Measurements from ENCODE around the gene RET. TPM values are rescaled to one million over a fixed set of nuclear protein-coding genes. Genes with fewer than 3 reads are reported as not detected.

The RET gene
- total RNA-seq (2022; extraction: Qiagen RNA extraction), result 0.50 to 0.98 TPM (median 0.67 TPM) in 5 replicates

DNA sequence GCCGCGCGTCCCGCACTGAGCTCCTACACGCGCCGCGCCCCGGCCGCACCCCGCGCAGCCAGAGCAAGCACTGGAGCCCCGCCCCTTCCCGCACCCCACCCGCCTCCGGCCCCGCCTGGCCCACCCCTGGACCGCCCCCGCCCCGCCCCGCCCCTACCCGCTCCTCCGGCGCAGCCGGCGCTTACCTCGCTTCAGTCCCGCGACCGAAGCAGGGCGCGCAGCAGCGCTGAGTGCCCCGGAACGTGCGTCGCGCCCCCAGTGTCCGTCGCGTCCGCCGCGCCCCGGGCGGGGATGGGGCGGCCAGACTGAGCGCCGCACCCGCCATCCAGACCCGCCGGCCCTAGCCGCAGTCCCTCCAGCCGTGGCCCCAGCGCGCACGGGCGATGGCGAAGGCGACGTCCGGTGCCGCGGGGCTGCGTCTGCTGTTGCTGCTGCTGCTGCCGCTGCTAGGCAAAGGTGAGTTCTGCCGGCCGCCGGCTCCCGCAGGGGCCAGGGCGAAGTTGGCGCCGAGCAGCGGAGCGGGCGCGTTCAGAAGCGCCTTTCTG is at the start of gene RET:
TSS of gene RET (plus strand) at position 194 of the 545 bp plus-strand sequence. CDS start at position 384, 190 bp downstream.

DNA sequence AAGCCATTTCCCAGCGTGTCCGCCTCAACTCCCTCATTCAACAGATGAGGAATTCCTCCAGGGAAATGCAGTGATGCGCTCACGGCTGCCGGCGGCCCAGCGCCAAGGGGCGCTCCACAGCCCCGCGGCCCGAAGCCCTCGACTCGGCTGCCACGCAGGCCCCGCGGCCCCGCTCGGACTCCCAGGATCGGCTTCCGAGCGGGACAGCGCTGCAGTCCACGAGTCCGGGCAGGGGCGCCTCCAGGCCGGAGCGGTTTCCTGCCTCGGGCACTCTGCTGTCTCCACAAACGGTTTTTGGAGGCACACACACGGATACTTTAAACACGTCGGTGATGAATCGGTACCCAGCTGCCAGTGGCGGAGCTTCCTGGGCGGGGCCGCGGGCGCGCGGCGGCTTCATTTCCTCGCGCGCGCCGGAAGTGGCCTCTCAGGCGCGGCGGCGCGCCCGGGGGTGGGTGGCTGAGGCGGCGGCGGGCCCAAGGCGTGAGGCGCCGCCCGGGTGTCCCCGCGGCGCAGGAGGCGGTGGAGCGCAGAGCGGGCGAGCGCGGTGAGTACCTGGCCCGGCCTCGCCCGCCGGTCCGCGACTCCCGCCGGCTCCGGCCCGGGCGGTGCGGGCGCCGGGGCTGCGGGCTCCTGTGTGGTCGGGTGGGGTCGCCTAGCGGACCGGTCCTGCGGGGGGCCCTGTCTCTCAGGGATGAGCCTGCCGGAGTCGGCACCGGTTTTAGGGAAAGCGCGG is 61.3 kb downstream of the RET start, which contains the start of gene CSGALNACT2:
TSS of gene CSGALNACT2 (plus strand) at position 425 of the 736 bp plus-strand sequence. CDS start 16,705 bp downstream, outside the sequence.

Other genes with a start within 250 kb of the RET start
- 12.4 to 17.6 TPM (median 14.0 TPM) in 5 replicates for gene CSGALNACT2, start 61.4 kb downstream of the RET start, total RNA-seq (2022; extraction: Qiagen RNA extraction)
- gene RASGEF1A, start 190.0 kb downstream of the RET start, total RNA-seq (2022; extraction: Qiagen RNA extraction), result 2.7 to 5.0 TPM (median 3.9 TPM) in 5 replicates